Measurements from ENCODE around the gene GAL3ST2. TPM values are rescaled to one million over a fixed set of nuclear protein-coding genes. Genes with fewer than 3 reads are reported as not detected.
"Not testable (repeated sequence)": the region's sequence is repeated elsewhere in the genome, so short reads cannot be mapped to it uniquely, and the experiment has no call there.

The GAL3ST2 gene
- total RNA-seq, 1 experiment from 2014 or later: not detected

DNA sequence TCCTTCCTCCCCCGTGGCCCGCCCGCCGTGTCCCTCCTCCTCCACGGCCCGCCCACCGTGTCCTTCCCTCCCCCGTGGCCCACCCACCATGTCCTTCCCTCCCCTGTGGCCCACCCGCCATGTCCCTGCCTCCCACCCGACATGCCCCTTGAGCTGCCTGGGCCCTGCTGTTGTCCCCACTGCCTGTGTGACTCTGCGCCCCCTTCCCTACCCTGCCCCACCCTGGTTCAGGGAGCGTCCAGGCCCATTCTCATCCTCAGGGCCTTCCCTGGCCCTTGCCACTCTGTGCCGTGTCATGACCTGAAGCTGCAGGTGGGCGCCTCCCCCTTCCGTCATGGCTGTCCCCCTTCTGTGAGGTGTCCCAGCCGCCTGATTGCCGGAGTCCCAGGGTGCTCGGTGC is 21.5 kb upstream of the GAL3ST2 start:
- H3K9ac ChIP-seq (ENCODE audit: low read length): no peak overlapping the region
- H3F3A ChIP-seq (ENCODE audit: low read length, unreplicated experiment): no peaks in the 10 kb centered on the region

DNA sequence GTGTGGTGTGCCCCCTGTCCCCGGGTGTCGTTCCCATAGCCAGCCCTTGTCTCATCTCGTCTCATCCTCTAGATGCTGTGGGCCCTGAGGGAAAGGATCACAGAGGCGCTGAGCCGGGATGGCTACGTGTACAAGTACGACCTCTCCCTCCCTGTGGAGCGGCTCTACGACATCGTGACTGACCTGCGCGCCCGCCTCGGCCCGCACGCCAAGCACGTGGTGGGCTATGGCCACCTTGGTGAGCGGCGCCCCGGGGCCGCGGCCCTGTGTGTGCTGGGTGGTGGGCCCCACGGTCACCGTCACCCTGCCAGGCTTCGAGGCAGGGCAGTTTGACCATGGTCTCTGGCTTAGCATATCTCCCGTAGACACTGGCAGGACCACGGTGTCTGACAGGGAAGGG is 20.8 kb upstream of the GAL3ST2 start:
- intact Hi-C loops (cut with micrococcal nuclease): no loop called here
- BruUV-seq (replicated peaks): no TSS peak
- Histone ChIP-seq H3K27ac (ENCODE audit: low read length) (no peak overlapping the region), H3K36me3 (ENCODE audit: low read depth, low read length) (peaks cover 7% of the 10 kb centered on the region), H4K20me1 (ENCODE audit: low read length) (no peaks in the 10 kb centered on the region), H3K9me3 (ENCODE audit: low read length) (no peaks in the 10 kb centered on the region), H2AFZ (ENCODE audit: low read length) (no peak overlapping the region), H3K9me2 (replicated peaks; ENCODE audit: low read length) (no peaks in the 10 kb centered on the region), H3K4me3 (ENCODE audit: low read length) (no peak overlapping the region), H3K4me2 (ENCODE audit: low read length) (no peak overlapping the region), H3K79me2 (ENCODE audit: low read length) (no peaks in the 10 kb centered on the region), H3K9ac (ENCODE audit: low read length) (no peak overlapping the region), H3F3A (ENCODE audit: low read length, unreplicated experiment) (peaks cover 1% of the 10 kb centered on the region), H3K4me1 (ENCODE audit: insufficient read depth, low read length) (no peaks in the 10 kb centered on the region), H3K27me3 (ENCODE audit: low read length) (no peaks in the 10 kb centered on the region)
- CTCF ChIA-PET: no interaction called here
- no peak for ATAC-seq
- POLR2A ChIA-PET (ENCODE audit: unreplicated experiment): no interaction called here
- TF ChIP-seq EZH2 (IDR thresholded peaks at IDR 0.05; ENCODE audit: low read length, unreplicated experiment) (no peak), EZH2phosphoT487 (IDR thresholded peaks at IDR 0.05; ENCODE audit: borderline replicate concordance, low read length) (no peak)
- no peak for DNase-seq

More for the DNA sequence above, 21.5 kb upstream of the GAL3ST2 start:
- DNase-seq (no peak), ATAC-seq (no peak)
- no peak for TF ChIP-seq EZH2 (IDR thresholded peaks at IDR 0.05; ENCODE audit: low read length, unreplicated experiment)
- TF ChIP-seq, protein P1, sequence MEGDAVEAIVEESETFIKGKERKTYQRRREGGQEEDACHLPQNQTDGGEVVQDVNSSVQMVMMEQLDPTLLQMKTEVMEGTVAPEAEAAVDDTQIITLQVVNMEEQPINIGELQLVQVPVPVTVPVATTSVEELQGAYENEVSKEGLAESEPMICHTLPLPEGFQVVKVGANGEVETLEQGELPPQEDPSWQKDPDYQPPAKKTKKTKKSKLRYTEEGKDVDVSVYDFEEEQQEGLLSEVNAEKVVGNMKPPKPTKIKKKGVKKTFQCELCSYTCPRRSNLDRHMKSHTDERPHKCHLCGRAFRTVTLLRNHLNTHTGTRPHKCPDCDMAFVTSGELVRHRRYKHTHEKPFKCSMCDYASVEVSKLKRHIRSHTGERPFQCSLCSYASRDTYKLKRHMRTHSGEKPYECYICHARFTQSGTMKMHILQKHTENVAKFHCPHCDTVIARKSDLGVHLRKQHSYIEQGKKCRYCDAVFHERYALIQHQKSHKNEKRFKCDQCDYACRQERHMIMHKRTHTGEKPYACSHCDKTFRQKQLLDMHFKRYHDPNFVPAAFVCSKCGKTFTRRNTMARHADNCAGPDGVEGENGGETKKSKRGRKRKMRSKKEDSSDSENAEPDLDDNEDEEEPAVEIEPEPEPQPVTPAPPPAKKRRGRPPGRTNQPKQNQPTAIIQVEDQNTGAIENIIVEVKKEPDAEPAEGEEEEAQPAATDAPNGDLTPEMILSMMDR (conservative IDR thresholded peaks at IDR 0.05; ENCODE audit: low read depth, low read length): no peak
- no peak for TF ChIP-seq EZH2phosphoT487 (IDR thresholded peaks at IDR 0.05; ENCODE audit: borderline replicate concordance, low read length)
- intact Hi-C loops (cut with micrococcal nuclease): no loop called here
- Histone ChIP-seq H3K9me2 (replicated peaks; ENCODE audit: low read length) (no peaks in the 10 kb centered on the region), H3K4me1 (ENCODE audit: insufficient read depth, low read length) (no peaks in the 10 kb centered on the region), H3K27ac (ENCODE audit: low read length) (no peak overlapping the region), H2AFZ (ENCODE audit: low read length) (no peak overlapping the region), H3K4me2 (ENCODE audit: low read length) (no peak overlapping the region), H3K27me3 (ENCODE audit: low read length) (no peaks in the 10 kb centered on the region), H3K4me3 (ENCODE audit: low read length) (no peak overlapping the region), H3K9me3 (ENCODE audit: low read length) (no peaks in the 10 kb centered on the region), H3K79me2 (ENCODE audit: low read length) (no peaks in the 10 kb centered on the region), H3K36me3 (ENCODE audit: low read depth, low read length) (peaks cover under 1% of the 10 kb centered on the region), H4K20me1 (ENCODE audit: low read length) (no peaks in the 10 kb centered on the region)
- no TSS peak for BruUV-seq (replicated peaks)
- CTCF ChIA-PET: no interaction called here
- POLR2A ChIA-PET (ENCODE audit: unreplicated experiment): no interaction called here

DNA sequence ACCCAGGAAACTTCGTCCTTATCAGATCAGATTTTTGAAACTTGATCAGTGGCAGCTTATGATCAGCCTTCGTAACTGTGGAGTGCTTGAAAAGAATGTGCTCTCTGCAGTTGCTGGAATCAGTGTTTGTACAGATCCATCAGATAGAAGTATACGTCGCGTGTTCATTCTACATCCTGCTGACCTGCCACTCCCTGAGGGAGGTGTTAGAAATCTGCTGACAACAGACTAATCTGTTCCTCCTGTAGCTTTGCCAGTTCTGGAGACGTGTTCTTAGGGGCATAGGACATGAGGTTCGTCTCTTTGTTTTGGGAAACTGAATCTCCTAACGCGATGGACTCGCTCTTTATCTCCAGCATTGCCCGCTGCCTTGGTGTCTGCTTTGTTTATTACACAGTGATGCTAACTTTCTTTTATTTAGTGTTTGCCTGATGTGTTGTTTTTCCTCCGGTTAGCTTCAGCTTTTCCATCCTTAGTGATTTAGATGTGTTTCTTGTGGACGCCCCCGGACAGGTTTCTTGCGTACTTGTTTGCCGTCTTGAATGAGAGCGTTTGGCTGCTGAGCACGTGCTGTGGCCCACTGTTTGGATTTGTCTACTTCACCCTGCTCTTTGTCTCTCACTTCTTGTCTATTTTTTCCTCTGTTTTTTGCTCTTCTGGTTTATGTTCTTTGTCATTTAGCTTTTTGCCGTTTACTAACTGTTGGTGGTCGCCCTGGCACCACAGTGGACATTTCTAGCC is 17.4 kb upstream of the GAL3ST2 start:
- ChIA-PET POLR2A (ENCODE audit: unreplicated experiment) (no interaction called here), CTCF (interaction anchor here (0.6 kb wide), 1 partner anchor 254 kb away, joined by 3 read pairs; no protein-coding TSS in a partner anchor)
- Histone ChIP-seq H3K4me3 (ENCODE audit: low read length) (no peak overlapping the region), H3K4me1 (ENCODE audit: insufficient read depth, low read length) (peaks cover 13% of the 10 kb centered on the region), H3K9me2 (replicated peaks; ENCODE audit: low read length) (no peaks in the 10 kb centered on the region), H3K4me2 (ENCODE audit: low read length) (no peak overlapping the region), H3K27ac (ENCODE audit: low read length) (no peak overlapping the region), H2AFZ (ENCODE audit: low read length) (no peak overlapping the region), H4K20me1 (ENCODE audit: low read length) (no peaks in the 10 kb centered on the region), H3K79me2 (ENCODE audit: low read length) (no peaks in the 10 kb centered on the region), H3F3A (ENCODE audit: low read length, unreplicated experiment) (peaks cover 8% of the 10 kb centered on the region), H3K9ac (ENCODE audit: low read length) (no peak overlapping the region), H3K9me3 (ENCODE audit: low read length) (no peaks in the 10 kb centered on the region), H3K27me3 (ENCODE audit: low read length) (no peaks in the 10 kb centered on the region), H3K36me3 (ENCODE audit: low read depth, low read length) (peaks cover 9% of the 10 kb centered on the region)
- no TSS peak for BruUV-seq (replicated peaks)
- TF ChIP-seq EZH2 (IDR thresholded peaks at IDR 0.05; ENCODE audit: low read length, unreplicated experiment) (no peak), EZH2phosphoT487 (IDR thresholded peaks at IDR 0.05; ENCODE audit: borderline replicate concordance, low read length) (no peak)
- TF ChIP-seq, protein P1 (conservative IDR thresholded peaks at IDR 0.05; ENCODE audit: low read depth, low read length): no peak
- ATAC-seq: no peak
- intact Hi-C loops (cut with micrococcal nuclease): no loop called here
- no peak for DNase-seq

DNA sequence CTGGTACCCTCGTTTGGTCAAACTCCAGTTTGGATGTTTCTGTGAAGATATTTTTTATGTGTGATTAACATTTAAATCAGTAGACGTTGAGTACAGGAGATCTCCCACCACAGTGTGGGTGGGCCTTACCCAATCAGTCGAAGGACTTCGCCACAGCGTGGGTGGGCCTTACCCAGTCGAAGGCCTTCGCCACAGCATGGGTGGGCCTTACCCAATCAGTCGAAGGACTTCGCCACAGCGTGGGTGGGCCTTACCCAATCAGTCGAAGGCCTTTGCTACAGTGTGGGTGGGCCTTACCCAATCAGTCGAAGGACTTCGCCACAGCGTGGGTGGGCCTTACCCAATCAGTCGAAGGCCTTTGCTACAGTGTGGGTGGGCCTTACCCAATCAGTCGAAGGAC is 16.7 kb upstream of the GAL3ST2 start:
- H3K9ac ChIP-seq (ENCODE audit: low read length); H3K27me3 ChIP-seq (ENCODE audit: low read length); ATAC-seq; H3K4me3 ChIP-seq (ENCODE audit: low read length); intact Hi-C loops (cut with micrococcal nuclease); POLR2A ChIA-PET (ENCODE audit: unreplicated experiment); H3K9me2 ChIP-seq (replicated peaks; ENCODE audit: low read length); H3F3A ChIP-seq (ENCODE audit: low read length, unreplicated experiment); H3K4me2 ChIP-seq (ENCODE audit: low read length); H3K9me3 ChIP-seq (ENCODE audit: low read length); H3K79me2 ChIP-seq (ENCODE audit: low read length); CTCF ChIA-PET; H4K20me1 ChIP-seq (ENCODE audit: low read length); H3K27ac ChIP-seq (ENCODE audit: low read length); BruUV-seq (replicated peaks); H3K36me3 ChIP-seq (ENCODE audit: low read depth, low read length); DNase-seq; H2AFZ ChIP-seq (ENCODE audit: low read length): not testable (repeated sequence)
- H3K4me1 ChIP-seq (ENCODE audit: insufficient read depth, low read length): peaks cover 13% of the 10 kb centered on the region

Measured in PC-3 (cell line).